MG63 (cell line): ENCODE measurements around the gene C6orf58. TPM values are rescaled to one million over a fixed set of nuclear protein-coding genes. Genes with fewer than 3 reads are reported as not detected.

Source experiments
- total RNA-seq: library from RNA; depleted of rRNA; stranded (reverse); fragments of >200 nt; shearing (Covaris generic); gene quantifications from 2 replicates; pipeline ENCODE4 v1.2.3, GENCODE V29; 2014; ENCODE audit warnings: low replicate concordance; rRNA removed

C6orf58 gene
- total RNA-seq, 1 experiment from 2014 or later = not detected

Other genes starting within 250 kb of the C6orf58 start
- 18.1 and 21.8 TPM in 2 replicates for gene ECHDC1, start 233.6 kb upstream of the C6orf58 start, total RNA-seq
- not detected in 2 replicates for gene KIAA0408, start 117.8 kb upstream of the C6orf58 start, total RNA-seq